ENCODE results near the gene MGAT4D.
"Not testable (repeated sequence)": the region's sequence is repeated elsewhere in the genome, so short reads cannot be mapped to it uniquely, and the experiment has no call there.

MGAT4D gene

DNA sequence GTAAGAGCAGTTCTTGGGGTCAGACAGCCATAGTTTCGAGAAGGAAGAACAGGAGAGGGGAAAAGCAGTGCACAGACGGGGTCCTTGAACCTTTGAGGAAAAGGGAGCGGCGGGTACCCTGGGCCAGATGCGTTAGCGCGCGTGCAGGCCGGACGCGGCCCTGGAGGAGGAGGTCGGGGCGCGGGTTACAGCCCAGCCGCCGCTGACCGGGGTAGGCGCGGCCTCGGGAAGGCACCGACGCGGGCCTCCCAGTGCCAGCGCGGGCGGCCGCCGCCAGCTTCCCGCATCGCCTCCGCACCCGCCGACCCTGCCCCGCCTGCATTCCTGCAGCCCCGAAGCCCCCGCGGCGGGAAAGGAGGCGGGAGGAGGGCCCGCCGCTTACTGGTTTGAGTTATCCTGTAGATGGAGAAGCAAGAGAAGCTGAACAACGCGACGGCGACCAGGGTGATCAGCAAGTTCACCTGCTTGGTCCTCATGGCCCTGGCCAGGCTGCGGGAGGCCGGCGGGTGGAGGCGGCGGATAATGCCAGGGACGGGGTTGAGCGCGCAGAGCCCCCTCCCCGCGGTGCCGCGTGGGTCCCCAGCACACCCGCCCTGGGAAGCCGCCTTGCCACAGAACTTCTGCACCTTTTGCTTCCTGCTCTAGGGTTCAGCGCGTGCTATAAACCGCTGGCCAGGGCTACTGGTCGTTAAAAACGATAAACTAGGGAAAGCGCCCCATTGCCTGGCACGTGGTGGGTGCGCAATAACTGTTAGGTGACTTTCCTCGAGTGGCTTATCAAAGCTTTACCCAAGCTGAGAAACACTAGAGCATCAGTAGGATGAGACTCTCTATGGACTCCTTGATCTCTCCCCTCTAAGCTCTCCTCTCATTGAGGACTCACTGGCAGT is at the start of gene MGAT4D:
Gene MGAT4D (minus strand): TSS at position 547 of the 890 bp plus-strand sequence. CDS start 71 bp downstream, at position 476.
- no peak for DNase-seq

GRCh38 chr4:140533951-140534480 is 35.9 kb upstream of the MGAT4D start:
- no peak for DNase-seq

DNA sequence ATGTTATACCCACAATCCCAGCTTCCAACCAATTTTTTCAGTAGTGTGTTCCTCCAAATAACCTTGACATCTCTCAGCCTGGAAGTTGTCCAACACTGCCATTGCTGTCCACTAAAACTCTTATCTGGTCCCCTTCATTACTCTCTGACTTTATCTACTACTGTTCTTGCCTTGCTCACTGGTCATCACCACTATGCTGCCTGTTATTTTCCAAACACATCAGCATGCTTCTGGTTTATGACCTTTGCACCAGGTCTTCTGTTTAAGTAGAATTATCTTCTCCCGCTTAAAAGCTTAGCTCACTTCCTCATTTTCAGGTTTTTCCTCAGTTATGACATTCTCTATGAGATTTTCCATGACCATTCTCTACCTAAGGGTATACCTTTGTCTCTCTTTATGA is 31.3 kb upstream of the MGAT4D start:
- DNase-seq: no peak

DNA sequence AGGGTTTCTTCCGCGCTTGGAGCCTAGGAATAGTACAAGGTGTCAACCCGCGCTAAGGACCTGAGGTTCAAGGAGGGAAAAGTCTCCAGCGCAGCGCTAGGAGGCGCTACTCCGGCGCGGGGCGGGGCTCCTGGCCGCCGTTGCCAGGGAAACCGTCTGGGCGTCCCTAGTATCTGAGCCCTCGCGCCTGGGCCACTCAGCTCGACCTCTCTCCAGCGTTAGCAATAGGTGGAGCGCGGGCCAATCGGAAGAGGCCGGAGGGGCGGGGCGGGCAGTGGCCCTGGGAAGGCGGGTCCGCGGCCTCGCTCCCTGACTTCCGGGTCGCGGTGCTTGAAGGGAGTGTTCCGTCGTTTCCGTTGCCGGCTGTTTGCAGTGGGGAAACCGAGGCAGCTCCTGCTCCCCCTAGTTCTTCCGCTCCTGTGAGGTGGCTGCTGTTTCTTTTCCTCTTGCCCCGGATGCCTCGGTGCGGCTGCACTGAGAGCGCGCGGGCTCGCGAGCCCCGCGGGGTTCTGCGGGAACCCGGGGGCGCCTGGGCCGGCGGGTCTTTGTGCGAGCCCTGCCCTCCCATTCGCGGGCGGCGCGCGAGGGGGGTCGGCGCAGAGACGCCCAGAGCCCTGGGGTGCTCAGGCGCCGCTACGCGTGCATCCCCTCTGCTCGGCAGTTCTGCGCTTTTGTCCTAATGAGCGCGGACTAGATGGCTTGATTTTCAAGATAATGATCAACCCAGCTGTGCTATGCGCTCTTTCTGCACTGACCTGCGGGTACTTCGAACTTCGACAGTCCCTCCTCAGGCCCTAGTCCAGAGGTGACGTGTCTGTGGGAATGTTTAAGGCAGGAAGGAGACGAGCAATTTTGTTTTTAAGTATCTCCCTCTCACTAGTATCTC is 26.0 kb upstream of the MGAT4D start, which contains the start of gene ELMOD2:
Gene ELMOD2 (plus strand): TSS at position 312 of the 886 bp plus-strand sequence. CDS start 1,261 bp downstream, outside the sequence.
- peak; percentile 99 for DNase-seq

GRCh38 chr4:140523370-140523856 is 25.3 kb upstream of the MGAT4D start:
- DNase-seq: no peak

DNA sequence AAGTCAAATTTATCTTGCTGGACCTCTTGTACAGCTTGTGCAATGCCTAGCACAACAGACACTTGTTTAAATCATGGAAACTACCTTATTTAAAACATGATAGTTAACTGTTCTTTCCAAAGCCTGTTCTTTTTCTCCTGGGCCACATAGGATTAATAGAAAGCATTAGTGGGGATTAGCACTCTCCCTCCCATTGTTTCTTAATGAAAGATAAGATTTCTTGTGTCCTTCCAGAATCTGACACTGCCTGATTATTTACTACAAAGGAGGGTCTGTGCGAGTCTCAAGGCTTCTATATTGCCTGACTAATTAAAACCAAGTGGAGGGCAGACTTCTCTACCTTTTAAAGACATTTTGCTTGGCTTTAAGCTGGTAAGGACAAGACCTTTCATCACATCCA is 17.3 kb upstream of the MGAT4D start:
- no peak for DNase-seq

DNA sequence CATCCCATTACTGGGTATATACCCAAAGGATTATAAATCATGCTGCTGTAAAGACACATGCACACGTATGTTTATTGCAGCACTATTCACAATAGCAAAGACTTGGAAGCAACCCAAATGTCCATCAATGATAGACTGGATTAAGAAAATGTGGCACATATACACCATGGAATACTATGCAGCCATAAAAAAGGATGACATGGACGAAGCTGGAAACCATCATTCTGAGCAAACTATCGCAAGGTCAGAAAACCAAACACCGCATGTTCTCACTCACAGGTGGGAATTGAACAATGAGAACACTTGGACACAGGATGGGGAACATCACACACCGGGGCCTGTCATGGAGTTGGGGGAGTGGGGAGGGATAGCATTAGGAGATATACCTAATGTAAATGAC is 15.7 kb upstream of the MGAT4D start:
- DNase-seq: not testable (repeated sequence)

- no peak for DNase-seq
Observed at GRCh38 chr4:140504261-140504660, 6.2 kb upstream of the MGAT4D start.

- no peak for DNase-seq
Observed at GRCh38 chr4:140499391-140499790, 1.3 kb upstream of the MGAT4D start.

DNA sequence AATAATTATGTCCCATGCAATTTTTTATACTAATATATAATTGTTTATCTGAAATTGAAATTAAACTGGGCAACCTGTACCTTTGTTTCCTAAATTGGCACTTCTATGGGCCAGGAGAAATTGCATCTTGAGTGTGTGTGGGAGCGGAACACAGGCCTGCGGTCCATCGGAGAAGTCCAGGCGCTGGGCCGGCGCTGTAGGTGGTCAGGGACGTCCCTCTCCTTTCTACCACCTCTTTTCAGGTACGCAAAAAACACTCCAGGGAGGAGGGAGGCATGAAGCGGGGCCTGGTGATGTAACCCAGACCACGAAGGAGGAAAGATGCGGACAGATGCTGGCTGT is 717 bp downstream of the MGAT4D start:
- DNase-seq: no peak

- no peak for DNase-seq
Observed at GRCh38 chr4:140485939-140486338, 12.2 kb downstream of the MGAT4D start.

DNA sequence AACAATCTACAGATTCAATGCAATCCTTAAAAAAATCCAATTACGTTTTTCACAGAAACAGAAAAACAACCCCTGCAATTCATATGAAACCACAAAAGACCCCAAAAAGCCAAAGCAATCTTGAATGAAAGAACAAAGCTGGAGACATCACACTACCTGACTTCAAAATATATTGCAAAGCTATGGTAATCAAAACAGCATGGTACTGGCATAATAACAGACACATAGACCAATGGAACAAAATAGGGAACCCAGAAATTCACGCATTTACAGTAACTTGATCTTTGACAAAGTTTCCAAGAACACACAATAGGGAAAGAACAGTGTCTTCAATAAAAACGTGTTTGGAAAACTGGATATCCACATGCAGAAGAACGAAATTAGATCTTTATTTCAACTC is 14.6 kb downstream of the MGAT4D start:
- DNase-seq: no peak

DNA sequence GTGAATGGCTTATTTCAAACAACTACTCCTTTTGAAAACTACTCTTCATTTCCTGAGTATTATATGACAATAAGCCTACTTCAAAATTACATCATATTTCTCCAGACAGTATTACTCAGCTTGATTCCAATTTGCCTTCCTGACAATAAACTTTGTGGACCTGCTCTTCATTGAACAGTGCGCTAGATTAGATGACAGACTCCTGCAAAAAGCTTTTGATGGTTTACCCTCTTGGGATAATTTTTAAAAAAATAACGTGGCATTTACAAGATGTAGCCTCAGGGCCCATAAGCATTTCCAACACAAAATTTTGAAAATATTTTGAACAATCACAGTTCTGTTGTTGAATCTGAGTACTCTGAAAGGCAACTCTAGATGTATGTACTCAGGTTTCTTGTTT is 25.9 kb downstream of the MGAT4D start:
- no peak for DNase-seq

GRCh38 chr4:140469791-140470733 is 28.0 kb downstream of the MGAT4D start:
- no peak for DNase-seq

DNA sequence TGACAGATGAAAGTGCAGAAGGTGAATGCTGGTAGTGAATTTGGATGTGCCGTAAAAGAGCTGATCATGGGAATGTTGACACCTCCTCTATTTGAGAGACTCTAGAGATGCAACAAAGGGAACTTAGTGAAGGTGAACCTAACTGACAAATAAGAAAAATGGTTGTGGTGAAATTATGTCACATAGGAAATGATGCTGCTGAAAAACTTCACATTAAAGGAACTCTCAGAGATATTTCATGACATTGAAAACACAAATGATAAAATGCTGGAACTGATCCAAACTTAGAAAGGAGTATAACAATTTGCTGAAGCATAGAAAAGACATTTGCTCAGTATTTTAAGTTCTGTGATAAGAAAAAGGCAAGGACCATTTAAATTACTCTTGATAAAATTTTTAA is 31.9 kb downstream of the MGAT4D start:
- DNase-seq: no peak

- no peak for DNase-seq
Observed at GRCh38 chr4:140463614-140464013, 34.5 kb downstream of the MGAT4D start.

GRCh38 chr4:140463182-140463581 is 34.9 kb downstream of the MGAT4D start:
- DNase-seq: no peak

- no peak for DNase-seq
Observed at GRCh38 chr4:140450352-140450751, 47.7 kb downstream of the MGAT4D start.

GRCh38 chr4:140448830-140449229 is 49.3 kb downstream of the MGAT4D start:
- peak; percentile 18 for DNase-seq

GRCh38 chr4:140448162-140448561 is 49.9 kb downstream of the MGAT4D start:
- DNase-seq: no peak

GRCh38 chr4:140444347-140444746 is 53.7 kb downstream of the MGAT4D start:
- not testable (repeated sequence) for DNase-seq

GRCh38 chr4:140439644-140440142 is 58.4 kb downstream of the MGAT4D start:
- no peak for DNase-seq

Data from NCI-H1436 (cell line).